ENCODE results near the gene DLG1. TPM values are rescaled to one million over a fixed set of nuclear protein-coding genes. Genes with fewer than 3 reads are reported as not detected.

DLG1 gene
- total RNA-seq, 1 donor from 2014 or later, result 138 TPM

- Mint-ChIP-seq H3K4me1 (peaks cover 27% of the 10 kb centered on the region), H3K4me3 (no peak overlapping the region), H3K36me3 (no peaks in the 10 kb centered on the region), H3K27me3 (ENCODE audit: insufficient read depth, low read depth) (peaks cover 7% of the 10 kb centered on the region), H3K9me3 (no peaks in the 10 kb centered on the region), H3K27ac (no peak overlapping the region)
- no peaks in the 10 kb centered on the region for H3K27me3 ChIP-seq
- H3K27ac ChIP-seq, result no peak overlapping the region
- no peak overlapping the region for H3K9ac ChIP-seq
- no peak overlapping the region for H2AFZ ChIP-seq (replicated peaks)
- TF ChIP-seq EZH2phosphoT487 (IDR thresholded peaks at IDR 0.05), result no peak
- no peak for TF ChIP-seq EZH2 (IDR thresholded peaks at IDR 0.05)
- TF ChIP-seq, protein P1, sequence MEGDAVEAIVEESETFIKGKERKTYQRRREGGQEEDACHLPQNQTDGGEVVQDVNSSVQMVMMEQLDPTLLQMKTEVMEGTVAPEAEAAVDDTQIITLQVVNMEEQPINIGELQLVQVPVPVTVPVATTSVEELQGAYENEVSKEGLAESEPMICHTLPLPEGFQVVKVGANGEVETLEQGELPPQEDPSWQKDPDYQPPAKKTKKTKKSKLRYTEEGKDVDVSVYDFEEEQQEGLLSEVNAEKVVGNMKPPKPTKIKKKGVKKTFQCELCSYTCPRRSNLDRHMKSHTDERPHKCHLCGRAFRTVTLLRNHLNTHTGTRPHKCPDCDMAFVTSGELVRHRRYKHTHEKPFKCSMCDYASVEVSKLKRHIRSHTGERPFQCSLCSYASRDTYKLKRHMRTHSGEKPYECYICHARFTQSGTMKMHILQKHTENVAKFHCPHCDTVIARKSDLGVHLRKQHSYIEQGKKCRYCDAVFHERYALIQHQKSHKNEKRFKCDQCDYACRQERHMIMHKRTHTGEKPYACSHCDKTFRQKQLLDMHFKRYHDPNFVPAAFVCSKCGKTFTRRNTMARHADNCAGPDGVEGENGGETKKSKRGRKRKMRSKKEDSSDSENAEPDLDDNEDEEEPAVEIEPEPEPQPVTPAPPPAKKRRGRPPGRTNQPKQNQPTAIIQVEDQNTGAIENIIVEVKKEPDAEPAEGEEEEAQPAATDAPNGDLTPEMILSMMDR (IDR thresholded peaks at IDR 0.05), result no peak
- H3F3A ChIP-seq (ENCODE audit: low read depth), result no peaks in the 10 kb centered on the region
- no peaks in the 10 kb centered on the region for H3K36me3 ChIP-seq
- peaks cover 15% of the 10 kb centered on the region for H3K4me1 ChIP-seq
- no peaks in the 10 kb centered on the region for H3K9me3 ChIP-seq (ENCODE audit: low read depth)
- no peak overlapping the region for H3K4me2 ChIP-seq
- H3K4me3 ChIP-seq, result no peak overlapping the region
- H3K79me2 ChIP-seq (ENCODE audit: low read depth), result no peaks in the 10 kb centered on the region
- no peaks in the 10 kb centered on the region for H4K20me1 ChIP-seq (ENCODE audit: low read depth)
- no peak for DNase-seq (ENCODE audit: low spot score)
Measured at GRCh38 chr3:197019535-197019934, 278.9 kb downstream of the DLG1 start.

DNA sequence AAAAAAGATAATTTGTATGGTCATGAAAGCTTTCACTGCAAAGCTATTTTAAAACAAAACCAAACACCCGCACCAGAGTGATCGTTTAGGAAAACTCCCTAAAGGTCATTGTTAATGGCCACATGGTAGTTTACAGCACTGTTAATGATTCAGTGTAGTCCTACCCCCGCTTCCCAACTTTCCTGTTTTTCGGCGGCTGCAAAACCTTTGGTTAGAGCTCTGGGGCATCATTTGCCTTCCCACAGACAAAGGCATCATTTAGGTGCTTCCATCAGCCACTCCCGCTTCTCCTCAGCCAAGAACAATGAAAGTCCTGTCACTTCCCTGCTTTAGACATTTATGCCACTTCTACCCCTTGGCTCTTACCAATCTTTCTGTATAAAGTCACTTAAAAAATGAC, 279.4 kb downstream of the DLG1 start:
- DNase-seq (ENCODE audit: low spot score), result no peak
- no peak overlapping the region for H3K4me3 ChIP-seq
- Mint-ChIP-seq H3K27ac (no peak overlapping the region), H3K9me3 (no peaks in the 10 kb centered on the region), H3K27me3 (ENCODE audit: insufficient read depth, low read depth) (peaks cover 7% of the 10 kb centered on the region), H3K36me3 (no peaks in the 10 kb centered on the region), H3K4me1 (peaks cover 25% of the 10 kb centered on the region), H3K4me3 (no peak overlapping the region)
- peaks cover 15% of the 10 kb centered on the region for H3K4me1 ChIP-seq
- H3K9ac ChIP-seq, result no peak overlapping the region
- H3K9me3 ChIP-seq (ENCODE audit: low read depth), result no peaks in the 10 kb centered on the region
- no peaks in the 10 kb centered on the region for H3K27me3 ChIP-seq
- no peak overlapping the region for H3K27ac ChIP-seq
- H2AFZ ChIP-seq (replicated peaks), result no peak overlapping the region
- H3K79me2 ChIP-seq (ENCODE audit: low read depth), result no peaks in the 10 kb centered on the region
- H3K36me3 ChIP-seq, result no peaks in the 10 kb centered on the region
- H3K4me2 ChIP-seq, result no peak overlapping the region
- no peak for TF ChIP-seq EZH2phosphoT487 (IDR thresholded peaks at IDR 0.05)
- TF ChIP-seq, protein P1 (IDR thresholded peaks at IDR 0.05), result no peak
- no peak for TF ChIP-seq EZH2 (IDR thresholded peaks at IDR 0.05)
- no peaks in the 10 kb centered on the region for H3F3A ChIP-seq (ENCODE audit: low read depth)
- H4K20me1 ChIP-seq (ENCODE audit: low read depth), result no peaks in the 10 kb centered on the region

GRCh38 chr3:197017003-197017402, 281.4 kb downstream of the DLG1 start:
- Mint-ChIP-seq H3K4me3 (no peak overlapping the region), H3K27me3 (ENCODE audit: insufficient read depth, low read depth) (peaks cover 8% of the 10 kb centered on the region), H3K9me3 (no peaks in the 10 kb centered on the region), H3K27ac (no peak overlapping the region), H3K4me1 (peaks cover 14% of the 10 kb centered on the region), H3K36me3 (no peaks in the 10 kb centered on the region)
- DNase-seq (ENCODE audit: low spot score), result no peak
- Histone ChIP-seq H3K4me1 (peaks cover 19% of the 10 kb centered on the region), H3K36me3 (no peaks in the 10 kb centered on the region), H3K4me3 (no peak overlapping the region), H4K20me1 (ENCODE audit: low read depth) (no peaks in the 10 kb centered on the region), H3F3A (ENCODE audit: low read depth) (no peaks in the 10 kb centered on the region), H3K27ac (no peak overlapping the region), H3K9me3 (ENCODE audit: low read depth) (no peaks in the 10 kb centered on the region), H3K27me3 (no peaks in the 10 kb centered on the region), H3K79me2 (ENCODE audit: low read depth) (no peaks in the 10 kb centered on the region), H2AFZ (replicated peaks) (no peak overlapping the region), H3K9ac (no peak overlapping the region), H3K4me2 (no peak overlapping the region)
- TF ChIP-seq EZH2 (IDR thresholded peaks at IDR 0.05), result no peak
- TF ChIP-seq, protein P1 (IDR thresholded peaks at IDR 0.05), result no peak
- TF ChIP-seq EZH2phosphoT487 (IDR thresholded peaks at IDR 0.05), result no peak

Data from neural progenitor cell (in vitro differentiated cells).